HepG2 (cell line): Measurements from ENCODE around the gene TPPP3. TPM values are rescaled to one million over a fixed set of nuclear protein-coding genes. Genes with fewer than 3 reads are reported as not detected.

ENCODE experiments used
- GPN1 ChIP-seq: sonication (generic); formaldehyde crosslinking; IDR thresholded peaks from 2 replicates; pipeline ENCODE4 v1.5.1; 2020; ENCODE audit warnings: missing genetic modification reagents, borderline replicate concordance
- HNRNPL ChIP-seq: fragments of 200-400 bp; formaldehyde crosslinking; IDR thresholded peaks from 2 replicates; pipeline ENCODE4 v1.6.1; 2017; ENCODE audit warnings: mild to moderate bottlenecking, low read depth, low read length
- RBFOX2 ChIP-seq: fragments of 200-400 bp; formaldehyde crosslinking; IDR thresholded peaks from 2 replicates; pipeline ENCODE4 v1.6.1; 2017; ENCODE audit warnings: low read depth, mild to moderate bottlenecking, low read length
- U2AF2 ChIP-seq: fragments of 200-400 bp; formaldehyde crosslinking; IDR thresholded peaks from 2 replicates; pipeline ENCODE4 v1.6.1; 2017; ENCODE audit warnings: low read depth, mild to moderate bottlenecking, low read length
- ZBTB20 ChIP-seq: sonication (generic); formaldehyde crosslinking; IDR thresholded peaks from 2 replicates; pipeline ENCODE4 v1.8.1; 2023; ENCODE audit warnings: missing genetic modification reagents, low read depth, mild to moderate bottlenecking, borderline replicate concordance
- ZNF557 ChIP-seq: sonication (generic); formaldehyde crosslinking; IDR thresholded peaks from 2 replicates; pipeline ENCODE4 v1.4.0; 2020; ENCODE audit warnings: missing genetic modification reagents
- polyA plus RNA-seq, 8 experiments: library from polyadenylated mRNA; depleted of rRNA in 3 of 8; stranded (reverse) in 7 of 8; unstranded in 1 of 8; fragments of >200 nt; fragmentation: Illumina TruSeq in 4 of 8; extraction: Trizol in 4 of 8; gene quantifications; 2 replicates each; pipeline versions ENCODE4 v1.2.1 to v1.2.3, GENCODE V29; 2011 to 2016; ENCODE audit warnings: low read depth in 4 of 8, missing spikeins in 1 of 8, mixed read lengths in 1 of 8; ENCODE audit not compliant: insufficient read depth in 1 of 8
- total RNA-seq, 5 experiments: library from RNA; depleted of rRNA; stranded (reverse); fragments of >200 nt; fragmentation: Illumina TruSeq; extraction: Trizol; gene quantifications; 2 replicates each; pipeline ENCODE4 v1.2.3, GENCODE V29; 2016; ENCODE audit warnings: low read depth in 1 of 5
- TF ChIP-seq, protein P1 (sequence below): sonication (generic); formaldehyde crosslinking; IDR thresholded peaks from 2 replicates; pipeline ENCODE4 v1.4.0; 2020; ENCODE audit warnings: mild to moderate bottlenecking, missing genetic modification reagents
- TF ChIP-seq, protein P2 (sequence below): sonication (generic); formaldehyde crosslinking; IDR thresholded peaks from 2 replicates; pipeline ENCODE4 v1.8.1; 2022; ENCODE audit warnings: low read depth, mild to moderate bottlenecking, missing genetic modification reagents

The TPPP3 gene
- total and polyA plus RNA-seq, 2 of the 13 experiments (the other 11 are each of a cell fraction or from before 2014, with no cell fraction given): 0.16 to 0.44 TPM

DNA sequence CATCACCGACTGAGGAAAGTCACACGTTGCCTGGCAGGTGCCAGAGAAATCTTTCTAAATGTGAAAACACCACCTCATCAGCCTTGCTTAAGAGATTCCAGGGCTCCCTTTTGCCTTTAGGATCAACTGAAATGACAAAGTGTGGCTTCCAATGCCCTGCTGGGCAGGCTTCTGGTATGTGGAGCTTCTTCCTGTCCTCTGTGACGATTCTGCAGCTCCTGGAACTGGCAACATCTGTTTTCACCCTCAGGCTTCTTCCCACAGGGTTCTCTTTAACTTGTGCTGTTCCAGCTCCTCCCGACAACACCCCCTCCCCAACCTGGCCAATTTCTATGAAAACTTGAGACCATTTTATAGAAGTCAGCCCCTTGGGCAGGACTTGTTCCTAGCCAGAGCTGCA is 27.7 kb upstream of the TPPP3 start (continued):
- TF ChIP-seq, protein P1, sequence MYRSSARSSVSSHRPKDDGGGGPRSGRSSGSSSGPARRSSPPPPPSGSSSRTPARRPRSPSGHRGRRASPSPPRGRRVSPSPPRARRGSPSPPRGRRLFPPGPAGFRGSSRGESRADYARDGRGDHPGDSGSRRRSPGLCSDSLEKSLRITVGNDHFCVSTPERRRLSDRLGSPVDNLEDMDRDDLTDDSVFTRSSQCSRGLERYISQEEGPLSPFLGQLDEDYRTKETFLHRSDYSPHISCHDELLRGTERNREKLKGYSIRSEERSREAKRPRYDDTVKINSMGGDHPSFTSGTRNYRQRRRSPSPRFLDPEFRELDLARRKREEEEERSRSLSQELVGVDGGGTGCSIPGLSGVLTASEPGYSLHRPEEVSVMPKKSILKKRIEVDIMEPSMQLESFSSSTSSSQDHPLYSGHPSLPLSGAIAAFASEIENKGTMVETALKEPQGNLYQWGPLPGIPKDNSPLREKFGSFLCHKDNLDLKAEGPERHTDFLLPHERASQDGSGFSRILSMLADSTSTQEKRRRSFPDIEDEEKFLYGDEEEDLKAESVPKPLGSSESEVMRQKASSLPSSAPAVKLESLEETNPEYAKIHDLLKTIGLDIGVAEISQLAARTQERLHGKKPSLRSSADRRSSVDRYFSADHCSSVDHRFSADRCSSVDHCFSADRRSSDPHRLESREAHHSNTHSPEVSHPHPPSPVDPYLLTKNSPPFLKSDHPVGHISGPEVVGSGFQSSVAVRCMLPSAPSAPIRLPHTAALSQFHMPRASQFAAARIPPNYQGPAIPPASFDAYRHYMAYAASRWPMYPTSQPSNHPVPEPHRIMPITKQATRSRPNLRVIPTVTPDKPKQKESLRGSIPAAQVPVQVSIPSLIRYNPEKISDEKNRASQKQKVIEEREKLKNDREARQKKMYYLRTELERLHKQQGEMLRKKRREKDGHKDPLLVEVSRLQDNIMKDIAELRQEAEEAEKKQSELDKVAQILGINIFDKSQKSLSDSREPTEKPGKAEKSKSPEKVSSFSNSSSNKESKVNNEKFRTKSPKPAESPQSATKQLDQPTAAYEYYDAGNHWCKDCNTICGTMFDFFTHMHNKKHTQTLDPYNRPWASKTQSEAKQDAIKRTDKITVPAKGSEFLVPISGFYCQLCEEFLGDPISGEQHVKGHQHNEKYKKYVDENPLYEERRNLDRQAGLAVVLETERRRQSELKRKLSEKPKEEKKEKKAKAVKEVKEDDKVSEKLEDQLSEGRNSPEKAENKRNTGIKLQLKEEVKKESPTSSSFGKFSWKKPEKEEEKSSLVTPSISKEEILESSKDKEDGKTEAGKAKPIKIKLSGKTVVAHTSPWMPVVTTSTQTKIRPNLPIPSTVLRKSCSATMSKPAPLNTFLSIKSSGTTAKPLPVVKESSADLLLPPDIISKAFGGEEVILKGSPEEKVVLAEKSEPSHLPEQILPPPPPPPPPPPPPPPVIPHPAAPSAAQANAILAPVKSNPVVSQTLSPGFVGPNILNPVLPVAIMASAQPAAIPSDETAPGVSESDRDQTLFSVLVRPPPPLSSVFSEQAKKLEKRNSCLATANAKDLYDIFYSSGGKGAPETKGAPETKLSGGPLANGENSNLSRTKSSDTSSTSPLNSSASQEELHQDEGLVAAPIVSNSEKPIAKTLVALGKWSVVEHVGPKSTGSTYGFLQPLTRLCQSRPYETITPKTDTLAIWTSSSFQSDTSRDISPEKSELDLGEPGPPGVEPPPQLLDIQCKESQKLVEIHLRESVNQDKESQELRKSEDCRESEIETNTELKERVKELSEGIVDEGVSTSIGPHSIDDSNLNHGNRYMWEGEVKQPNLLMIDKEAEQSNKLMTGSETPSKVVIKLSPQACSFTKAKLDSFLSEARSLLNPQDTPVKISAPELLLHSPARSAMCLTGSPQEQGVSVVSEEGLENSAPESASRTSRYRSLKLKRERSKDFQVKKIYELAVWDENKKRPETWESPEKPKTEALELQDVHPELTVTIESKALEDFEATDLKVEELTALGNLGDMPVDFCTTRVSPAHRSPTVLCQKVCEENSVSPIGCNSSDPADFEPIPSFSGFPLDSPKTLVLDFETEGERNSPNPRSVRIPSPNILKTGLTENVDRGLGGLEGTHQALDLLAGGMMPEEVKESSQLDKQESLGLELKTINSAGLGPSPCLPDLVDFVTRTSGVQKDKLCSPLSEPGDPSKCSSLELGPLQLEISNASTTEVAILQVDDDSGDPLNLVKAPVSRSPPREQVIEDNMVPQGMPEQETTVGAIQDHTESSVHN (CRISPR knock-in tag): no peak
- TF ChIP-seq, protein P2, sequence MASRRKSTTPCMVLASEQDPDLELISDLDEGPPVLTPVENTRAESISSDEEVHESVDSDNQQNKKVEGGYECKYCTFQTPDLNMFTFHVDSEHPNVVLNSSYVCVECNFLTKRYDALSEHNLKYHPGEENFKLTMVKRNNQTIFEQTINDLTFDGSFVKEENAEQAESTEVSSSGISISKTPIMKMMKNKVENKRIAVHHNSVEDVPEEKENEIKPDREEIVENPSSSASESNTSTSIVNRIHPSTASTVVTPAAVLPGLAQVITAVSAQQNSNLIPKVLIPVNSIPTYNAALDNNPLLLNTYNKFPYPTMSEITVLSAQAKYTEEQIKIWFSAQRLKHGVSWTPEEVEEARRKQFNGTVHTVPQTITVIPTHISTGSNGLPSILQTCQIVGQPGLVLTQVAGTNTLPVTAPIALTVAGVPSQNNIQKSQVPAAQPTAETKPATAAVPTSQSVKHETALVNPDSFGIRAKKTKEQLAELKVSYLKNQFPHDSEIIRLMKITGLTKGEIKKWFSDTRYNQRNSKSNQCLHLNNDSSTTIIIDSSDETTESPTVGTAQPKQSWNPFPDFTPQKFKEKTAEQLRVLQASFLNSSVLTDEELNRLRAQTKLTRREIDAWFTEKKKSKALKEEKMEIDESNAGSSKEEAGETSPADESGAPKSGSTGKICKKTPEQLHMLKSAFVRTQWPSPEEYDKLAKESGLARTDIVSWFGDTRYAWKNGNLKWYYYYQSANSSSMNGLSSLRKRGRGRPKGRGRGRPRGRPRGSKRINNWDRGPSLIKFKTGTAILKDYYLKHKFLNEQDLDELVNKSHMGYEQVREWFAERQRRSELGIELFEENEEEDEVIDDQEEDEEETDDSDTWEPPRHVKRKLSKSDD (CRISPR knock-in tag): no peak
- TF ChIP-seq U2AF2 (no peak), HNRNPL (no peak), ZNF557 (no peak), ZBTB20 (CRISPR knock-in tag) (no peak), RBFOX2 (no peak), GPN1 (CRISPR knock-in tag) (no peak)
